Vagina (tissue), 2 donors: Measurements from ENCODE around the gene BBS7. TPM values are rescaled to one million over a fixed set of nuclear protein-coding genes. Genes with fewer than 3 reads are reported as not detected.

ENCODE experiments used
- DNase-seq, 2 donors: peaks; one replicate each; pipeline ENCODE4 v3.0.0-alpha.2; 2017; ENCODE audit errors: extremely low spot score in 2 of 2
- H3K27ac ChIP-seq: fragments of 200-600 bp; sonication (generic); one replicate; pipeline ENCODE4 v1.5.1; 2019
- H3K27me3 ChIP-seq: fragments of 200-600 bp; sonication (generic); one replicate; pipeline ENCODE4 v1.5.1; 2019
- H3K36me3 ChIP-seq, 2 donors: fragments of 200-600 bp; sonication (generic); one replicate each; pipeline ENCODE4 v1.5.1; 2017 to 2019
- H3K4me1 ChIP-seq: fragments of 200-600 bp; sonication (generic); one replicate; pipeline ENCODE4 v1.5.1; 2019
- H3K4me3 ChIP-seq, 2 donors: fragments of 200-600 bp; sonication (generic); 1 replicate in 1 of 2; 2 replicates in 1 of 2; pipeline ENCODE4 v1.5.1; 2016 to 2019
- H3K9me3 ChIP-seq: fragments of 200-600 bp; sonication (generic); one replicate; pipeline ENCODE4 v1.5.1; 2019
- CTCF ChIP-seq, 3 experiments: fragments of 450-650 bp in 2 of 3; fragments of 200-600 bp in 1 of 3; sonication (generic) in 1 of 3; IDR thresholded peaks; one replicate each; pipeline ENCODE4 v1.5.1; 2017 to 2019; ENCODE audit warnings: antibody characterized with exemption in 3 of 3, mild to moderate bottlenecking in 2 of 3, moderate library complexity in 2 of 3
- POLR2A ChIP-seq, 2 donors: fragments of 450-650 bp; IDR thresholded peaks; one replicate each; pipeline ENCODE4 v1.6.1; 2017; ENCODE audit warnings: antibody characterized with exemption in 2 of 2, mild to moderate bottlenecking in 2 of 2, moderate library complexity in 2 of 2
- POLR2AphosphoS5 ChIP-seq, 2 donors: sonication (generic); formaldehyde crosslinking; IDR thresholded peaks; one replicate each; pipeline ENCODE4 v1.9.0; 2017; ENCODE audit warnings: antibody characterized with exemption in 2 of 2, mild to moderate bottlenecking in 2 of 2, low read depth in 1 of 2; ENCODE audit not compliant: insufficient read depth in 1 of 2
- intact Hi-C: fragments of 100-400 bp; cut with DNase I; formaldehyde crosslinking; loops from one replicate; pipeline ENCODE4 v1.15.1; 2023
- total RNA-seq: library from RNA; depleted of rRNA; stranded (reverse); fragments of >200 nt; gene quantifications from one replicate; pipeline ENCODE4 v1.2.3, GENCODE V29; 2016

The BBS7 gene
- total RNA-seq, 1 donor from 2014 or later = 19.2 TPM

GRCh38 chr4:121898150-121898549, 27.9 kb upstream of the BBS7 start:
- Histone ChIP-seq H3K4me1 (no peaks in the 10 kb centered on the region), H3K4me3 (no peak overlapping the region), H3K27me3 (no peaks in the 10 kb centered on the region), H3K36me3 (no peaks in the 10 kb centered on the region), H3K27ac (no peak overlapping the region), H3K9me3 (no peaks in the 10 kb centered on the region)
- intact Hi-C loops = no loop called here
- TF ChIP-seq CTCF (IDR thresholded peaks at IDR 0.05) (no peak), POLR2A (IDR thresholded peaks at IDR 0.05) (no peak), POLR2AphosphoS5 (IDR thresholded peaks at IDR 0.05; ENCODE audit: insufficient read depth in 1 of 2, low read depth in 1 of 2) (no peak)
- no peak for DNase-seq

- H3K27ac ChIP-seq = no peak overlapping the region
- H3K4me1 ChIP-seq = no peaks in the 10 kb centered on the region
- no peaks in the 10 kb centered on the region for H3K27me3 ChIP-seq
- no peak for DNase-seq
- intact Hi-C loops = no loop called here
- H3K4me3 ChIP-seq = no peak overlapping the region
- TF ChIP-seq POLR2AphosphoS5 (IDR thresholded peaks at IDR 0.05; ENCODE audit: insufficient read depth in 1 of 2, low read depth in 1 of 2) = no peak
- TF ChIP-seq POLR2A (IDR thresholded peaks at IDR 0.05) = no peak
- no peak for TF ChIP-seq CTCF (IDR thresholded peaks at IDR 0.05)
- H3K9me3 ChIP-seq = no peaks in the 10 kb centered on the region
- H3K36me3 ChIP-seq = no peaks in the 10 kb centered on the region
Measured at GRCh38 chr4:121888134-121888533, 17.9 kb upstream of the BBS7 start.

GRCh38 chr4:121885115-121885514, 14.8 kb upstream of the BBS7 start:
- Histone ChIP-seq H3K4me1 (no peaks in the 10 kb centered on the region), H3K27me3 (no peaks in the 10 kb centered on the region), H3K27ac (no peak overlapping the region), H3K9me3 (no peaks in the 10 kb centered on the region), H3K4me3 (no peak overlapping the region), H3K36me3 (no peaks in the 10 kb centered on the region)
- no peak for TF ChIP-seq POLR2A (IDR thresholded peaks at IDR 0.05)
- no peak for TF ChIP-seq POLR2AphosphoS5 (IDR thresholded peaks at IDR 0.05; ENCODE audit: insufficient read depth in 1 of 2, low read depth in 1 of 2)
- TF ChIP-seq CTCF (IDR thresholded peaks at IDR 0.05) = no peak
- no peak for DNase-seq
- intact Hi-C loops = no loop called here

- H3K4me1 ChIP-seq = no peaks in the 10 kb centered on the region
- TF ChIP-seq POLR2AphosphoS5 (IDR thresholded peaks at IDR 0.05; ENCODE audit: insufficient read depth in 1 of 2, low read depth in 1 of 2) (no peak), POLR2A (IDR thresholded peaks at IDR 0.05) (no peak), CTCF (IDR thresholded peaks at IDR 0.05) (no peak)
- intact Hi-C loops = no loop called here
- no peaks in the 10 kb centered on the region for H3K9me3 ChIP-seq
- DNase-seq = no peak
- H3K36me3 ChIP-seq = no peaks in the 10 kb centered on the region
- no peak overlapping the region for H3K27ac ChIP-seq
- H3K27me3 ChIP-seq = no peaks in the 10 kb centered on the region
- H3K4me3 ChIP-seq = no peak overlapping the region
Measured at GRCh38 chr4:121881158-121881557, 10.9 kb upstream of the BBS7 start.

GRCh38 chr4:121879135-121879534, 8.9 kb upstream of the BBS7 start:
- intact Hi-C loops = no loop called here
- H3K4me3 ChIP-seq = no peak overlapping the region
- H3K27me3 ChIP-seq = no peaks in the 10 kb centered on the region
- no peaks in the 10 kb centered on the region for H3K9me3 ChIP-seq
- TF ChIP-seq CTCF (IDR thresholded peaks at IDR 0.05) = no peak
- TF ChIP-seq POLR2AphosphoS5 (IDR thresholded peaks at IDR 0.05; ENCODE audit: insufficient read depth in 1 of 2, low read depth in 1 of 2) = no peak
- H3K27ac ChIP-seq = no peak overlapping the region
- H3K4me1 ChIP-seq = no peaks in the 10 kb centered on the region
- no peaks in the 10 kb centered on the region for H3K36me3 ChIP-seq
- DNase-seq = no peak
